ENCODE measurements around the gene SLC2A6. TPM values are rescaled to one million over a fixed set of nuclear protein-coding genes. Genes with fewer than 3 reads are reported as not detected.
A peak's percentile ranks its signal among the peaks of the same experiment; 100 is the strongest.

SLC2A6 gene
- total RNA-seq, 5 donors from 2014 or later (not counting 1 experiment from before 2014, with no cell fraction given), result 3.6 to 6.1 (median 4.9) TPM

DNA sequence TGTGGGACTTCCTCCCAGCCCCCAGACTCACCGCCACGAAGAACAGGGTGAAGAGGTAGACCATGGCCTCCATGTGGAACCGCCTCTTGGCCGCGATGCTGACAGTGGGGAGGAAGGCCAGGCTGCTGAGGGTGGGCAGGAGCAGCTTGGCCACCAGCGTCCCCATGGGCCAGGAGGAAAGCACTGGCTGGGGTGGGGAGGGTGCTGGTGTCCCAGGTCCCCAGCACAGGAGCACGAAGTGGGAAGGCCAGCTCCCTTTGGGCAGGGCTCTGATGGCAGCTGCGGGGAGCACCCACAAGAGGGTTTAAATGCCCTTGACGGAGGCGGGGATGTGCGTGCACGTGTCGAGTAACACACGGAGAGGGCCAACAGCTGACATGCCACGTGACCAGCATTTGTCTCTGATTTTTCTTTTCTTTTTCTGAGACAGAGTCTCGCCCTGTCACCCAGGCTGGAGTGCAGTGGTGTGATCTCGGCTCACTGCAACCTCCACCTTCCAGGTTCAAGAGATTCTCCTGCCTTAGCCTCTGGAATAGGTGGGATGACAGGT is 45.9 kb upstream of the SLC2A6 start, which contains the start of gene MYMK:
Gene MYMK (minus strand): TSS at position 281 of the 550 bp plus-strand sequence. CDS start 115 bp downstream, at position 166.
- no peak within 1 kb of the TSS for H3K27ac Mint-ChIP-seq
- Histone ChIP-seq H3K4me3 (ENCODE audit: control insufficient read depth in 1 of 2, extremely low read depth in 1 of 2, low read length in 1 of 2) (no peak within 1 kb of the TSS), H3K27ac (ENCODE audit: low read length) (no peak within 1 kb of the TSS), H3K9me3 (no peaks in the 10 kb centered on the region), H3K36me3 (ENCODE audit: control insufficient read depth in 2 of 2, extremely low read depth in 1 of 2, insufficient read depth in 1 of 2, low read length in 1 of 2) (no peaks in the 10 kb centered on the region), H3K27me3 (replicated peaks in 1 of 2; ENCODE audit: control insufficient read depth in 2 of 2, extremely low read depth in 1 of 2, insufficient read depth in 2 of 2, low read length in 1 of 2) (peaks cover 0 to 45% of the 10 kb centered on the region in 2 experiments), H3K4me1 (ENCODE audit: control insufficient read depth in 1 of 2, extremely low read depth in 1 of 2, insufficient read depth in 2 of 2, low read length in 2 of 2) (peaks cover 12 to 15% of the 10 kb centered on the region in 2 experiments)
- no peaks in the 10 kb centered on the region for H3K36me3 Mint-ChIP-seq
- H3K9me3 Mint-ChIP-seq, result no peaks in the 10 kb centered on the region
- peaks cover 0 to 5% of the 10 kb centered on the region in 2 donors for H3K27me3 Mint-ChIP-seq
- no peak within 1 kb of the TSS for H3K4me3 Mint-ChIP-seq
- ChIA-PET POLR2A (no interaction called here), CTCF (no interaction called here)
- ATAC-seq (replicated peaks in 1 of 4) (no peak), DNase-seq (no peak)
- peaks cover 4 to 13% (median 6%) of the 10 kb centered on the region in 3 donors for H3K4me1 Mint-ChIP-seq
- WGBS (ENCODE audit: insufficient coverage), result 90% methylated on average over 14 of the region's 17 CpGs

DNA sequence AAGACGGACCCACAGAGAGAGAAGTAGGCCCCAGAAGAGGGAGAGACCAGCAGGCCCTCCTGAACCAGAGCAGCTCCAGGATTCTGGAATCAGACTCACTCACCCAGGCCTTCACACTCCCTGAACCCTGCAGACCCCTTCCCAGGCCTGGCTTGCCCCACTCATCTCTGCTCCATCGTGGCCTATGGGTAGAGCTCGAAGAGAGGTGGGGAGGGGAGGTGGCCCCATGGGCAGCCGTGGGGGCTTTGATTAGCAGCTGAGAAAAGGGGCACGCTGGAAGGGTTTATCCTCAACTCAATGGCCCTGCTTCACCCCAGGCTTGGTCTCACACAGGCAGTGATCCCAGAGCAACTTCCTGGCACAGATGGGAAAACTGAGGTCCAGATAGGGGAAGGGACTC is 45.2 kb upstream of the SLC2A6 start:
- H3K9me3 ChIP-seq, result no peaks in the 10 kb centered on the region
- H3K27me3 Mint-ChIP-seq, result peaks cover 0 to 5% of the 10 kb centered on the region in 2 donors
- H3K9me3 Mint-ChIP-seq, result no peaks in the 10 kb centered on the region

DNA sequence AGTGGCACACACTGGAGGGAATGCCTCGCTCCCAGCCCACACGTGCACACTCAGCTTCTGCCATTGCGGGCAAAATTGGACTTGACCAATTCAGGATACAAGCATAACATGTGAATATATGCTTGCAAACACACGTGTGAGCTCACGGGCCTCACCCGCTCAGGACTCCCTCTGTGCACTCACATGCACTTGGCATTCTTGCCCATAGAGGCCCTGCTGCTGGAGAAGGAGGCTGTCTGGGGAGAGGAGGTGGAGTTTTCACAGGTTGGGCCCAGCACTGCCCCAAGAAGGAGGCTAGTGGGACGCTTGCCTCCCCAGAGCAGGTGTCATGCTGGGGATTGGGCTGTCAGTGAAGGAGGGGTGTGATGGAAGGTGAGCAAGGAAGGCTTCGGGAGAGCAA is 44.2 kb upstream of the SLC2A6 start:
- CTCF ChIA-PET, result no interaction called here
- ATAC-seq (replicated peaks in 1 of 4) (no peak), DNase-seq (no peak)
- peaks cover 4 to 13% (median 6%) of the 10 kb centered on the region in 3 donors for H3K4me1 Mint-ChIP-seq
- no peak overlapping the region for H3K4me3 Mint-ChIP-seq
- Histone ChIP-seq H3K27me3 (replicated peaks in 1 of 2; ENCODE audit: control insufficient read depth in 2 of 2, extremely low read depth in 1 of 2, insufficient read depth in 2 of 2, low read length in 1 of 2) (peaks cover 0 to 35% of the 10 kb centered on the region in 2 experiments), H3K4me3 (ENCODE audit: control insufficient read depth in 1 of 2, extremely low read depth in 1 of 2, low read length in 1 of 2) (no peak overlapping the region), H3K36me3 (ENCODE audit: control insufficient read depth in 2 of 2, extremely low read depth in 1 of 2, insufficient read depth in 1 of 2, low read length in 1 of 2) (no peaks in the 10 kb centered on the region), H3K27ac (ENCODE audit: low read length) (no peak overlapping the region), H3K9me3 (no peaks in the 10 kb centered on the region), H3K4me1 (ENCODE audit: control insufficient read depth in 1 of 2, extremely low read depth in 1 of 2, insufficient read depth in 2 of 2, low read length in 2 of 2) (peaks cover 12 to 15% of the 10 kb centered on the region in 2 experiments)
- no peak overlapping the region for H3K27ac Mint-ChIP-seq
- whole genome bisulfite sequencing (ENCODE audit: insufficient coverage), result 75% methylated on average over 8 of the region's 8 CpGs
- POLR2A ChIA-PET, result no interaction called here
- peaks cover 0 to 4% of the 10 kb centered on the region in 2 donors for H3K27me3 Mint-ChIP-seq
- H3K36me3 Mint-ChIP-seq, result no peaks in the 10 kb centered on the region
- H3K9me3 Mint-ChIP-seq, result no peaks in the 10 kb centered on the region

More for the DNA sequence above, 45.2 kb upstream of the SLC2A6 start:
- ATAC-seq (replicated peaks in 1 of 4), result no peak
- H3K27me3 ChIP-seq (replicated peaks in 1 of 2; ENCODE audit: control insufficient read depth in 2 of 2, extremely low read depth in 1 of 2, insufficient read depth in 2 of 2, low read length in 1 of 2), result peaks cover 0 to 44% of the 10 kb centered on the region in 2 experiments
- peaks cover 12 to 15% of the 10 kb centered on the region in 2 experiments for H3K4me1 ChIP-seq (ENCODE audit: control insufficient read depth in 1 of 2, extremely low read depth in 1 of 2, insufficient read depth in 2 of 2, low read length in 2 of 2)
- CTCF ChIA-PET, result no interaction called here
- H3K36me3 ChIP-seq (ENCODE audit: control insufficient read depth in 2 of 2, extremely low read depth in 1 of 2, insufficient read depth in 1 of 2, low read length in 1 of 2), result no peaks in the 10 kb centered on the region
- H3K4me1 Mint-ChIP-seq, result peaks cover 4 to 13% (median 6%) of the 10 kb centered on the region in 3 donors
- H3K4me3 ChIP-seq (ENCODE audit: control insufficient read depth in 1 of 2, extremely low read depth in 1 of 2, low read length in 1 of 2), result no peak overlapping the region
- H3K27ac Mint-ChIP-seq, result no peak overlapping the region
- no peak overlapping the region for H3K27ac ChIP-seq (ENCODE audit: low read length)
- H3K4me3 Mint-ChIP-seq, result no peak overlapping the region
- whole genome bisulfite sequencing (ENCODE audit: insufficient coverage), result 67% methylated on average over 1 of the region's 5 CpGs
- POLR2A ChIA-PET, result interaction anchor here in 1 of 2 donors (0.6 kb wide), 1 partner anchor 15 kb away, joined by 6 read pairs; no protein-coding TSS in a partner anchor
- no peaks in the 10 kb centered on the region for H3K36me3 Mint-ChIP-seq
- DNase-seq, result no peak

DNA sequence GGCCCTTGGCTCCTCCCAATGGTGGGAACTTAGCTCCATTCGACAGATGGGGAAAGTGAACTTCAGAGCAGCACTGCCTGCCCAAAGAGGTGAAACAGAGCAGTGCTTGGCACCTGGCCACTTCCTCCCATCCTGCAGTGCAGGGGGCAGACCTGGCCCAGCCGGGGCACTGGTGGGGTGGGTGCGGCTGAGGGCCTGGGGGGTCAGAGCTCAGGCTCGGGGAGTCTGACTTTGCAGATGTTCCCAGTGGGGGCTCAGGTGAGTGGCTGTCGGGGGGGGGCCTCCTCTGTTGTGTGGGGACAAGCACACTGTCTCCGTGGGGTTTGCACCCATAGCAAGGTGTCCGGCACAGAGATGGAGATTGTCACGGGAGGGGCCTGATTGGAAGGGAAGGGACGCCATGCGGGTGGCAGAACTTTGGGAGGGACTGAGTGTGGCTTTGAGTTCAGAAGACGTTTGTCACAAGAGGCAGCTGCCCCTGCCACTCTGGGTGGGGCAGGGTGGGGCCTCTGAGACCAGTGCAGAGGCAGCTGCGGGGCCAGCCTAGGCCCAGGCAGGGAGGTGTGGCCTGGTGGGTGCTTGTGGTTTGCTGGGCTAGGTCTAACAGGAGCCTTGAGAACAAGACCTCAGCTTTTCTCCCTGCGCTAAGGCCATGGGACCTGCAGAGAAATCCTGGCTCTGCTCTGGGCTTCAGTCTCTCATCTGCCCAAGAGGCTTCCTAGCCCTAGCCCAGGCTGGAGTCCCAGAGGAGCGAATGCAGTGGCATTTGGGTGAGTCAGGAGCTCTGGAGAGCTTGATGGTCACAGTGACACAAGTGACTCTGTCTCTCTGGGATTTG is 43.4 kb upstream of the SLC2A6 start:
- POLR2A ChIA-PET, result no interaction called here

DNA sequence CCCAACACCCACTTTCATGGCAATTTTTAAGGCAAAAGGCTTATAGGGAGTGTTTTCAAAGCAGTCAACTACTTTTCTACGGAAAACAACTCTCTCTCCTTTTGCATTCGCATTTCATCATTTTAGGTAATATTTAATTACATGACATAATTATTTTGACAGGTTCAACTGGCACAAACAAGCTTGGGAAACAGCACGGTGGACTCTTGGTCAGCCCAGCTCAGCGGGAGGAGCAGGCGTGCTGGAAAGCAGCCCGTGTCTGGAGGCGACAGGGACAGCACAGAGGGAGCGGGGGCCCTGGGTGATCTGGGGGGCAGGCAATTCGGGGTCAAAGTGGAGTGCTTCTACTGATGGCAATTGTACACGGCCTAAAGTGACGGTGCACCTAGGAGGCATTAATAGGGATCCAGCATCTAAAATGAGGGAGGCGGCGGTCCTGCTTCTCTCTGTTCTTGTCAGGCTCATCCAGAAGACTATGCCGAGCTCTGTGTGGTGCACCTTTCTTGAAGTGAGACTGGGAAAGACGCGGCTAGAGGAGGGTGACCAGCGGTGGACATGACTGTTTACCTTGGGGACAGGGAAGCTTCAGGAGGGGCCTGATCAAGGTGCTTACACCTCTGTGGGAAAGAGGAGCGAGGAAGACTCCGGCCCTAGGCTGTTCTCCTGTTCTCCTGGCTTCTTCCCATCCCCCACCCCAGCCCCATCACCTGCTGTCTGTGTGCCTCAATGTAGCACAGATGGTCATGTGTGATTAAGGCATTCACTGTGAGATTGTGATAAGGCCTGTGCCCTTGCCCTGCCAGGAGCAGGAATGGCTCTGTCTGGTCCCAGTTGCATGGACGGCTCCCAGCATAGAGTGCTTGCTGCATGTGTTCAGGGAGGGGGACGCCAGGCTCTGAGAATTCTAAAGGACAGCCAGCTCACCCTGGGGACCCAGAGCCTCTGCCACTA is 42.5 kb upstream of the SLC2A6 start:
- Mint-ChIP-seq H3K4me3 (no peak overlapping the region), H3K4me1 (peaks cover 0 to 3% (median under 1%) of the 10 kb centered on the region in 3 donors), H3K27ac (no peak overlapping the region), H3K36me3 (no peaks in the 10 kb centered on the region), H3K9me3 (no peaks in the 10 kb centered on the region), H3K27me3 (no peaks in the 10 kb centered on the region)
- Histone ChIP-seq H3K9me3 (no peaks in the 10 kb centered on the region), H3K4me3 (ENCODE audit: control insufficient read depth in 1 of 2, extremely low read depth in 1 of 2, low read length in 1 of 2) (no peak overlapping the region), H3K27me3 (replicated peaks in 1 of 2; ENCODE audit: control insufficient read depth in 2 of 2, extremely low read depth in 1 of 2, insufficient read depth in 2 of 2, low read length in 1 of 2) (peaks cover 0 to 31% of the 10 kb centered on the region in 2 experiments), H3K36me3 (ENCODE audit: control insufficient read depth in 2 of 2, extremely low read depth in 1 of 2, insufficient read depth in 1 of 2, low read length in 1 of 2) (no peaks in the 10 kb centered on the region), H3K27ac (ENCODE audit: low read length) (no peak overlapping the region), H3K4me1 (ENCODE audit: control insufficient read depth in 1 of 2, extremely low read depth in 1 of 2, insufficient read depth in 2 of 2, low read length in 2 of 2) (peaks cover 3 to 7% of the 10 kb centered on the region in 2 experiments)
- DNase-seq (no peak), ATAC-seq (replicated peaks in 1 of 4) (no peak)
- 88% methylated on average over 17 of the region's 21 CpGs for WGBS (ENCODE audit: insufficient coverage)
- CTCF ChIA-PET, result no interaction called here
- POLR2A ChIA-PET, result no interaction called here

More for the DNA sequence above, 43.4 kb upstream of the SLC2A6 start:
- H3K27me3 Mint-ChIP-seq, result peaks cover 0 to 2% of the 10 kb centered on the region in 2 donors
- no peak overlapping the region for H3K27ac Mint-ChIP-seq
- no peak overlapping the region for H3K27ac ChIP-seq (ENCODE audit: low read length)
- H3K4me3 ChIP-seq (ENCODE audit: control insufficient read depth in 1 of 2, extremely low read depth in 1 of 2, low read length in 1 of 2), result no peak overlapping the region
- H3K4me1 Mint-ChIP-seq, result peaks cover 4 to 12% (median 5%) of the 10 kb centered on the region in 3 donors
- CTCF ChIA-PET, result no interaction called here
- no peaks in the 10 kb centered on the region for H3K36me3 ChIP-seq (ENCODE audit: control insufficient read depth in 2 of 2, extremely low read depth in 1 of 2, insufficient read depth in 1 of 2, low read length in 1 of 2)
- H3K27me3 ChIP-seq (replicated peaks in 1 of 2; ENCODE audit: control insufficient read depth in 2 of 2, extremely low read depth in 1 of 2, insufficient read depth in 2 of 2, low read length in 1 of 2), result peaks cover 0 to 34% of the 10 kb centered on the region in 2 experiments
- 54% methylated on average over 12 of the region's 14 CpGs for WGBS (ENCODE audit: insufficient coverage)
- H3K36me3 Mint-ChIP-seq, result no peaks in the 10 kb centered on the region
- DNase-seq, result no peak
- ATAC-seq (replicated peaks in 1 of 4), result peak in 1 of 4 experiments; percentile 6
- H3K4me1 ChIP-seq (ENCODE audit: control insufficient read depth in 1 of 2, extremely low read depth in 1 of 2, insufficient read depth in 2 of 2, low read length in 2 of 2), result peaks cover 10 to 15% of the 10 kb centered on the region in 2 experiments
- H3K9me3 Mint-ChIP-seq, result no peaks in the 10 kb centered on the region
- H3K9me3 ChIP-seq, result no peaks in the 10 kb centered on the region
- H3K4me3 Mint-ChIP-seq, result no peak overlapping the region
